GM21423 (cell line): ENCODE measurements around the gene ZNF22.

Source experiments
- ATAC-seq: cut with Tn5 transposase; IDR thresholded peaks from one replicate; pipeline ENCODE4 v1.9.1; 2021; ENCODE audit warnings: mild to moderate bottlenecking, moderate library complexity; ENCODE audit not compliant: unreplicated experiment

Gene ZNF22

DNA sequence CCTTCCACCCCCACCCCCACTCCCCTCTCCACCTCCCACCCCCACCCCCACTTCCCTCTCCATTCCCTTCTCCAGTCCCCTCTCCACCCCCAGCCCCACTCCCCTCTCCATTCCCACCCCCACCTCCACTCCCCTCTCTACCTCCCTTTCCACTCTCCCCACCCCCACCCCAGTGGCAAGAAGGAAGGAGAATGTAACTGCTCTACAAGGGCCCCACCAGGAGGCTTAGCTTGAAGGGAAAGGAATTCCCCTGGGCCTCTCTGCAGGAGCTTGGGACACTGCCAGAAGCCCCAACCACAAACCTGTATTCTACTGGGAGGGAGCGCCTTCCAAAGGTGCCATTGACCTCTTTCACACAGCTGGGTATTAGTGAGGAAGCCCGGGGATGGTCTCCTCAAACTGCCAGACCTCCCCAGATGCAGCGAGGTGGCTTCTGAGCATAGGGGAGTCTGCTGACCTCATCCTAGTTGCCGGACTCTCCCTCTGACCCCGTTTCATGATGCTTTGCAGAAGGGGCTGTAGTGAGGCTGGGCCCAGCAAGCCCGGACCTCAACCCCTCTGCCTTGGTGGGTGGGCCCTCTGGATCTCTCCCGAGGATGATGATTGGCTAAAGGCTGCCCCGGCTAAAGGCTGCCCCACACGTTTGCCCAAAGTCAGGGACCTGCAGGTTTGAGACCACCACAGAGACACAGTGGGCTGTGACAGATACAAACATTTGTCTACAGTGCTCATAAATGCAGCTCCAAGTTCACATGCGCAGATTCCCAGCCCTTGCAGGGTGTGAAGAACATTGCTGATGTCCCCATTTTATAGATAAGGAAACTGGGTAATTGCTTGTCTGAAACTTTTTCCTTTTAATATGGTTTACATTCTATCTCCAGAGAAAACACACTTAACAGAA, 25.0 kb upstream of the ZNF22 start:
- no peak for ATAC-seq

DNA sequence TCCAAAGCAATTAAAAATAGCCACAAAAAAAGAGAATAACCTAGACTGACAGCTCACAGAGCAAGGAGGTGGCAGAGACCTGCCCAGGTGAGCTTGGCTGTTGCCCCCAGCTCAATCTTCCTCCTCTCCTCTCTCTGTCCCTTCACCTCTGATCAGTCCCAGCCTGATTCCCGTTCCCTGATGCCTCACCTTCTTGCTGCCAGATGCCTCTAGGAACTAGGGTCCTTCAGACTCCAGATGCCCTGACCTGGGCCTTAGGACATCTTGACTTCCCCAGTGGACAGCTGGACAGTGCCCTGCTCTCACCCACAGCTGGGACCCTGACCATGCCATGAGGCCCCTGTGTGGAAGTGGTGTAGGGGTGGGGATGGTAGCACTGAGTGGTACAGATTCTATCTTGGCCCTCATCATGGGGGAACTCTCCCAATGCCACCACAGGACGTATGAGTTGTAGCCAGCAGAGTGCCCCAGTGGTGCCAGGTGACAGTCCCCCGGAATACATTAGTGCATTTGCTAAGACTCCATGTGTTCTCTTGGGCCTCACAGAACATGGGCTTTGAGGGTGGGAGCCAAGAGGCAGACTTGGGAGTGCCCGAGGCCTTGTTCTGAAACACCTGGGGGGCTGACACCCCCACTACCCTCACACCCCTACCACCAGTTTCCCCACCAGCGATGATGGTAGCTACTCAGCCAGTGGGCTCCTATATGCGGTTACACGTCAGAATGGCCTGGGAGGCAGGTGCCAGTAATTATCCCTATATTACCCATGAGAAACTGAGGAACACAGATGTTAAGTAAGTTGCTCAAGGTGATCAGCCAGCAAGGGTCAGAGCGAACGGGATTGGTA, 24.1 kb upstream of the ZNF22 start:
- no peak for ATAC-seq

DNA sequence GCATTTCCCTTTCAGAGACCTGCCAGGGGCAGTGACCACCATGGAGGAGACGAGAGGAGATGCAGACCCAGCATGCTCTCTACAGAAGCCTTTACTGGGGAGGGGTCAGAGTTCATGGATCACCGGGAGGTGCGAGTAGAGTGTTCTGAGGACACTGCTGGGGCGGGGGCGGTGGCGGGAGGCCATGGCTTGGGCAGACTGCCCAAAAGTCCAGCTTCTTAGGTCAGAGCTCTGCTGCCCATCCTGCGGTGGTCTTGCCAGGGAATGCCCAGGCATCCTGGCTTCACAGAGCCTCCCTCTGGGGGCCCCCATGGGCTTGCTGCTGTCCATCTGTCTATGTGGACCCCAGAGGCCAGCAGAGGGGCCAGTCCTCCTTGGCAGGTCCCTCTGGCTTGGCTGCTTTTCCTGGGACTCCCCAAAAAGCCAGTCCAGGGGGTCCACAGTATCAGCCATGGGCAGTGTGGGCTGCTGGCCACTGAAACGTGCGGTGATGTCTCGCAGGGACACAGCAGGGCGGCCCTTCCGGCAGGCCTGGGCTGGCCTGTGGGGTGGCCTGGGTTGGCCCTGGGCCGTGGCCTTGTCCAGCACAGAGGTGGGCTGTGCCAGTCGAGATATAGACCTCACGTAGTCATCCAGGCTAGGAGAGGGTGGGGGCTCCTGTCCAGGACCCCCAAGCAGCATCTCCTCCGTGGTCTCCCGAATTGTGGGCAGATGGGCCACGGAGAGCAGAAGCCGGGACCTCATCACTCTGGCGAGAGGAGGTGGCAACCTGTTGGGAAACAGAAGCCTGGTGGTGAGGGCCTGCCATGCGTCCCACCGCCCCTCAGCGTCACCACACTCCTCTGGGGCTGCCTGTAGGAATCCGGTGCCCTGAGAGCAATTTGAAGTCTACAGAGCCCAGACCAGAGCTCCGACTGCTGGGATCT, 23.2 kb upstream of the ZNF22 start:
- ATAC-seq, result no peak

DNA sequence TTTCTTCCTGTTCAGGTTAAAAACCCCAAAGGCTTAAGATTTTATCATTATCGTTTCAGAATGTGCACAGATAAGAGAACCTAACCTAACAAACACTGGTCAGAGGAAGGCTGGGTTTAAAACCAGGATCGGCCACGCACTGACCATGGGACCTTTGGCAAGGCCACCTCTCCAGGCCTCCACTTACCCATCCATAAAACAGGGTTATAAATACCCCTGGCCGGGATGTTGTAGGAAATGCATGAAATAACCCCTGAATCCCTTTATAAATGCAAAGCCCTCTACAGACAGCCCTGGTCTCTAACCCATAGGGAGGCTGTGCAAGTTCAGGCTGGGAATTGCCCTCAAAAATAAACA, 22.5 kb upstream of the ZNF22 start:
- no peak for ATAC-seq

DNA sequence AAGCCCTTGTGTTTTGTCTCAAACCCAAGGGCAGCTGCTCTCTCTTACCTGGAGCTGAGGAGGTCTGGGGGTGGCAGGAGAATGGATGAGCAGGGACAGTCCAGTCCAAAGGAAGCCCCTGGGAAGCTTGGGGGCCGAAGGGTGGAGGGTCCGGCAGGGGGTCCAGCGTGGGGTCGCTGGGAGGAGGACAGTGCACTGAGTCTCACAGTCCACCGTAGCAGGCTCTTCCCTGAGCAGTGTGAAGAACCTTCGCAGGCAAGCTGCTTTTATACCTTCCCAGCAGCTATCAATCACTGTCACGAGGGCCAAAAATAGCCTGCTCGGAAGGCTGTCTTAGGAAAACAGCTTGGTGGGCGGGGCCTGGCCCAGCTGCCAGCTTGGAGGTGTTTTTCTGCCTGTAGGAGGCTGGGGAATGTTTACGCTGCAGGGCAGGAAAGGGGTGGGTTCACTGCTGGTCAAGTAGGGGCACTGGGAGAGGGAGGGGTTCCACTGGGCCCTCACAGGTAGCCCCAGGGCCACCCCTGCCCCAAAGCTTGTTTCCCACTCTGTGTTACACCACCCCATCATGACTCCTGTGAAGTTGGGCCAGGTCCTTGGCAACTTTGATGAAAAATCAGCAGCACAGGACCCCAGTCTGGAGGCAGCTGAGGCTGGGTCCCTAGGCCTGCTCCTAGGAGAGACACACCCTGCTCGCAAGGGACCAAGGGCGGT, 22.0 kb upstream of the ZNF22 start, which contains the start of gene DEPP1:
TSS of gene DEPP1 (minus strand) at position 240 of the 711 bp plus-strand sequence. CDS start 779 bp downstream, outside the sequence.
- ATAC-seq, result peak; percentile 28

DNA sequence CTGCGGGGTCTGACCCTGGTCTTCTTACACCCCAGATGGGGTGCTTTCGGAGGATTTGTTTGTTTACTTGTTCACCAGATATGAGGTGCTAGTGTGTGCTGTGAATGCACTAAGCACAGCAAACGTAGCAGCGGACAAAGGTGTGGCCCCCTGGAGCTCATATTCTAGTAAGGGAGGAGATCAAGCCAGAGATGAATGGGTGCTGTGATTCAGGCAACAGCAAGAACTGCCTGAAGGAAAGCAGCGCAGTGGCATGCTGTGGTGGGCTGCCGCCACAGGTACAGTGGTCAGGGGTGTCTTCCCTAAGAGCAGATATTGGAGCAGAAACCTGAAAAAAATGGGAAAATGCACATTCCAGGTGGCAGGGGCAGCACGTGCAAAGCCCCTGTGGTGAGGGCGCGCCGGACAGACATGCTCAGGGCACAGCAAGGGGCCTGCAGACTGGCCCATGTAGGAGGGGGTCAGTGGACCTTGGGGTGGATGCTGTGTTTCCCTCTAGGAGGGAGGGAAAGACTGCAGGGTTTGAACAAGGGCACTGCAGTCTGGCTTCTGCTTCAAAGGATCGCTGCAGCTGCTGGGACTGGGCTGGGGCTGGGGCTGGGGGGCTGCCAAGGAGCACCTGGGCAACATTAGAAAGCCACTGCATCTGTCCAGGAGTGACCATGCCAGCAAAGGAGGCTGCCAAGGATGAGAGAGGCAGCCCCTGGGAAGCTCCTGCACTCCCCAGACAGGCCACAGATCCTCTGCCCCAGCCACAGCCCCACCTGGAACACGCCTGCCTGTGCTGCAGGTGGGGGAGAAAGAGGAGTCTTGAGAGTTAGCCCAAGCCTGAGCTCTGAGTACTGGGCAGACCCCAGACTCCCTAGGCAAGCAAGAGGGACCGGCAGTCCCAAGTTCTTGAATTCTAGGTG, 21.2 kb upstream of the ZNF22 start:
- ATAC-seq, result no peak

DNA sequence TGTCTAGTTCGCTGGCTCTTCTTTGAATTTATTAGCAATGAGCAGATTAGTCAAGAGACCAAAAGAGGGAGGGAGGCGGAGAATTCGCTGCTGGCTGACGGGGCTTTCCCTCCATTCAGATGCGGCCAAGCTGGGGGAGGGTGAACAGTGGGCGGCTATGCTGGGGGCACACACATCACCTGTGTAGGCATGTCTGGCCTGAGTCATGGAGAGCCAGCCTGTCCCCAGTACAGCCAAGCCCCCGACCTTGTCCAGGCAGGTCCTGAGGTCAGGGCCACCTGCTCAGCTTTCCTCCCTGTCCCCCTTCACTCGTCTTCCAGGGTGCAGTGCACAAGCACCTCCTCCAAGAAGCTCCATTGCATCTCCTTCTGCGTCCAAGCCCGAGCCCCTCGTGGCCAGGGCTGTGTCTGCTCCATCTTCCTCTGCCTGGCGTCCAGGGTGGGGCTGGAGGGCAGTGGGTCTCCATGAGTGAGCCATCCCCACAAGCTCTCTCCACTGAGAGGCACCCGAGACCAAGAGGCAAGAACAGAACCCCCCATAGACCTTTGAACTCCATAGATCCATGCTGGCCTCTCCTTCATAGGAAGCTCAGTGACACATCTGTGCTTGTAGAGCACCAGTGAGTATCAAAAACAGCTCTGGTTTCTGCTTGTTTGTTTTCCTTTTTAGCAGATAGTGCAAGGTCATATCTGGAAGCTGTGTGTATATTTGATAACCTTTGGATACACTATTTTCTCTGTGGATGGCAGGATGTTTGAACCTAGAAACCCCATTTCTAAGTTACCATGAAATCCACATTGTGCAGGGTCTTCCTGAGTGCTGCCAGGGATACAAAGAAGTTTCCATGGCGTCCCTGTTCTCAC, 20.2 kb upstream of the ZNF22 start:
- no peak for ATAC-seq

DNA sequence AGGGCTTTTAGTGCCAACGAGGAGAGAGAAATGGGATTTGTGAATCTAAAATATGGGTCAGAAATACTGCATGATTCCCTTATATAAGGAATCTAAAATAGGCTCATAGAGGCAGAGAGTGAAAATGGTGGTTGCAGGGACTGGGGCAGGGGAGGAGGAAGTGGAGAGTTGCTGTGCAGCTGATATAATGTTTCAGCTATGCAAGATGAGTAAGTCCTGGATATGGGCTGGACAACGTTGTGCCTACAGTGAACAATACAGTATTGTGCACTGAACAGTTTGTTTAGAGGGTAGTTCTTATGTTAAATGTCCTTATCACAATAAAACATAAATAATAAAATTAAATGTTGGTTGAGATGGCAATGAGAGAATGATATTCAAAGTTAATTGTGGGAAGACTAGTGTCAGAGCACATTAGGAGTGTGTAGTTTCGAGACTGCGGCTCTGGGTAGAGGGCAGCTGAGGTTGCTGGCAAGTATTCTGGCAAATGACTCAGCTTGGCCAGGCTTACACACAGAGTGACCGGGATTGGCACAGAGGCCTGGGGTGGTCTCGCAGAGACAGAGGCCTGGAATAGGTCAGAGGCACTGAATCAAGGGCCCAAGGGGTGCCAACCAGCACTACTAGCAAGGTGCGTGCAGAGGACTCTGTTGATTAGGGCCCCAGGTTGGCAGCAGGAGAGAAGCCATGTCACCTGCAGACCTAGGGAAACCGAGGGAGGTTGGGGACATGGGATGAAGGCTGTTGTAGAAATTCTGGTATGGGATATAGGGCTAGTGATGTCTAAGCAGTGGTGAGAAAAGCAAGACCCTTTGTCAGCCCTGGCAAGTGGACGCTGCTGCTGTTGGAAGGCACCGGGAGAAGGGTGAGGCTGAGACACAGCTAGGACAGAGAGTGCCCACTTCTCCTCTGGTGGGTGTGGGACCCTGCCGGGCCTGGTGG, 19.3 kb upstream of the ZNF22 start:
- ATAC-seq, result peak; percentile 45

DNA sequence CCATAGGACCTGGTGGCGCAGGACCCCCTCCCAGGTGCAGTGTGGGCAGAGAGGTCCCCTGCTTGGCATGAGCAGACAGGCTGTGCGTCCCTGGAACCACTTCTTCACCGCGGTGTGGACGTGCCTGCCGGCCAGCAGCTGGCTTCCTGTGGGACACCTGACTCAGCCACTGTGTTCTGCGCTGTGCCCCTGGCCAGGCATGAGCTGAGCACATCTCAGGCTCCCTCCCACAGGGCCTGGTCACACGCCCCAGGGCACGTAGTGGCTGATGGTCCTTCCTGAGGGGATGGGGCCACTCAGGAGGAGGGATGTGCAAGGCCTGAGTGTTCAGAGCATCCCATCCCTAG, 18.6 kb upstream of the ZNF22 start:
- ATAC-seq, result no peak

DNA sequence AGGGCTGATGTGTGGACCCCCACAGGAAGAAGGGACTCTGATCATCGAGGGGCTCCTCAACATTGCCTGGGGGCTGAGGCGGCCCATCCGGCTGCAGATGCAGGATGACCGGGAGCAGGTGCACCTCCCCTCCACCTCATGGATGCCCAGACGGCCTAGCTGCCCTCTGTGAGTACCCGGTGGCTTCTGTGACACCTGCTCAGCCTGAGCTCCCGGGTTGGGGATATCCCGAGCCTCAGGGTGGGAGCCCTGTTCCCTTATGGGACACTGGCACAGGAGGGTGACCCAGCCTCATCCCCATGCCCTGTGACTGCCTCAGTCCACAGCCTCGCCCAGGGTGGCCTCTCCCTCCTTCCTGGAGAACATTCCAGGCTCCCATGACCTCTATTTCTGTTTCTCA, 18.2 kb upstream of the ZNF22 start:
- no peak for ATAC-seq

DNA sequence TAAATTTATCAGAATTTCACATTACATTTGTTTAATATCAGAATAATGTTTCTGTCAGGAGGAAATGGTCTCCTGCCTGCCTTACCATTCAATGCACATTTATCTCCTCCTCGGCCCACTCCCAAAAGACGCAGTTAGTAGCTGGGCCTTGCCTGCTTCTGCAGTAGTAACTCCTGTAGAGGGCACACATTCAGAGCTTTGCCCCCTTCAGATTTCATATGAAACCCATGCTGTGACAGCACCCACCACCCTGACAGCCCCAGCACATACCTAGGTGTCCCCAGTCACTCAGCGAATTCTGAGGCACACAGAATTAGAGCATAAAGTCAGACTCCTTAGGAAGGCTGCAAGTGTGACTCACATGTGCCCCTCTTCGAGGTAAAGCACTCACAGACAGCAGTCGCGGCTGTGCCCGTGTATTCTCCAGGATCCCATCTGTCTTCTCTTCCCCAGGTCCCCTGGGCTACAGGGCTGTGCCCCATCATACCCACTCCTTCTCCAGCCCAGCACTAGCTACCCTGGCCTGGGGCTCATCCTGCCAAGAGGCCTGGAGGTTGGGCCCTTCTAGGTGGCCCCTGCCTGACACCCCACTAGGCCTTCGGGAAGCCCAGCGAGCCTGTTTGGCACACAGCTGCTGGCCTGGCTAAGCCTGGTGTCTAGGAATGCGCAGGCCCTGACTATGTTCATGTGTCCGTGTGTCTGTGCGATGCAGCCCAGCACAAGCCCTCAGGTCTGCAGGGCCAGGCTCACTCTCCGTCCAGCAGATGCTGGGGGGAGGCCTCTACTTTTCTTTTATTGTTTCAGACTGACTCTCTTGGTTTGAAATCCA, 17.4 kb upstream of the ZNF22 start:
- ATAC-seq, result no peak

DNA sequence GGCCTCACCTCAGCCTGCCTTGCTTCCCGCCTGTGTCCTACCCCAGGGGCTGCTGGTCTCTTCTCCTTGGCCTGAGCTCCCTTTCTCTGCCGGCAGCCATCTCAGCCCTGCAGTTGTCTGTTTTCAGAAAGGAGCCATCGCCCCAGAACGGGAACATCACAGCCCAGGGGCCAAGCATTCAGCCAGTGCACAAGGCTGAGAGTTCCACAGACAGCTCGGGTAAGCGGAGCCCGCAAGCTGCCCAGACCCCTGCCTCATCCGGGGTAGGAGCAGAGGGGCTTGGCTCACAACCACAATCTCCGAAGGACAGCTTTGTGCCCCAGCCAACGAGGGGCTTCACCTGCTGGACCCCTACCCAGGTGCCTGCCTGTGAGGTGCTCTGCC, 16.8 kb upstream of the ZNF22 start:
- ATAC-seq, result no peak

DNA sequence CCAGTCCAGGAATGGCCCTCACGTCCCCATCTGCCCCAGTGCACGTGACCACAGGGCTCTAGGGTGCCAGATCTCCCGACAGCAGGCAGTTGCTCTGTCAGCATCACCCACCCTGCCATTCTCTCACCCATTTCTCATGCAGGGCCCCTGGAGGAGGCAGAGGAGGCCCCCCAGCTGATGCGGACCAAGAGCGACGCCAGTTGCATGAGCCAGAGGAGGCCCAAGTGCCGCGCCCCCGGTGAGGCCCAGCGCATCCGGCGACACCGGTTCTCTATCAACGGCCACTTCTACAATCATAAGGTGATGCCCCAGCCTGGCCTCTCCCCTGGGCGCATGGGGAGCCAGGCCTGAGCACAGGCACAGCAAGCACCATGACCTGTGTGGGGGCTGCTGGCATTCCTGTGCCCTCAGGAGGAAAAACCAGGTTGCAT, 16.0 kb upstream of the ZNF22 start:
- ATAC-seq, result no peak

DNA sequence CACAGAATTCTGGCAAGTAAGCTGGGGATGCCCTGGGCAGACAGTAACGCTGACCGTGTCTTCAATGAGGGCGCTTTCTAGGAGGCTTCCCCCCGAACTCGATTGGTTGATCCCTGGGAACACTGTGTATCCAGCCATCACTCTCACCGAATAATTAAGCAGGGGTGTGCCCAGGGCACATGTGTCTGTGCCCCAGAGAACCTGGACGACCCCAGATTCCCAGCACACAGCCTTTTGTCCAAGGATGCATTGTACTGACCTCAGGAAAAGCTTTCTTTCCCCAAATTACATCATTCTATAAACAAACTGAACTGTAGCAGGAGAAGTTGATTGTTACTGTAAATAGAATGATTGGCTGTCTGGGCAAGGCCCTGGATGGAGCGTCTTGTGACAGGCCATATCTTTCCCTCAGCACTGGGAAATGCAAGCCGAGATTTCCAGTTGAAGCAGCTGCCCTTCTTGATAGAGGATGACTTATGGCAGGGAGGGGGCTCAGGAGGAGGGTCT, 15.5 kb upstream of the ZNF22 start:
- no peak for ATAC-seq

DNA sequence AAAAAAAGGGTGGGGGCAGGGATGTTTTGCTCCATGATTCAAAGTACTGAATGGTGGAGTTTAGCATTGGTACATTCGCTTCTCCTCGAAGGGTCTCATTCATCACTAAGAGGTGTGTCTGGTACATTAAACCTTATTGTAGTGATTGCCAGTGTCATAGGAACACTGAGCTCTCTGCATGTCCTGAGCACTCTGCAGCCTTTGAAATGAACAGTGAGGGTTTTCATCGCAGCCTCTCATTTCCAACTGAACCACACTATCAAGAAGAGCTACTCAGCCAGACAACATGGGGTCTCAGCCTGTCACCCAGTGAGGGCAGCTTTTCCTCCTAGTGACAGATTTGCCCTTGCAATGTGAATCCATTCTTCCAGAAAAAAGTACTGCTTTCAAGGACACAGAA, 14.5 kb upstream of the ZNF22 start:
- ATAC-seq, result no peak

DNA sequence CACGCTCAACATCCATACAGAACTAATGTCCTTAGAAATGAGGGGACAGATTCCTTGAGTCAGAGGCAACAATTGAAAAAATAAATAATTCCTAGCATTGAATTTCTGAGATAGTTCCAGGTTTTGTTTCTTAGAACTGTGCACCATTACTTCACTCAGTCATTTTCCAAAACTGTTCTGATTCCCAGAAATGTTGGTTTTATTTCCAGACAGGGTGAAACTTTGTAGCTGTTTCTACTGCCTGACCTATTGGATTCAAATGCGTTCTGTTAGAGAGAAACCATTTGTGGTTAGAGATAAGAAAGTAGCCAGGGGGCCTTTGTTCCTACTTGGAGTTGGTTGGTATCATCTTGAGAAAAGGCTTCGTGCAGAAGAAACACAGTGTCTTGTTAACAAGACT, 14.1 kb upstream of the ZNF22 start:
- ATAC-seq, result no peak
